ENCODE data around the gene TXNDC17.
A peak's percentile ranks its signal among the peaks of the same experiment; 100 is the strongest.
"Not testable (repeated sequence)": the region's sequence is repeated elsewhere in the genome, so short reads cannot be mapped to it uniquely, and the experiment has no call there.

The TXNDC17 gene

GRCh38 chr17:6638046-6638908, 2.6 kb upstream of the TXNDC17 start:
- DNase-seq: no peak

GRCh38 chr17:6639014-6639585, 1.8 kb upstream of the TXNDC17 start:
- no peak for DNase-seq

GRCh38 chr17:6639586-6640535, 999 bp upstream of the TXNDC17 start:
- peak; percentile 56 for DNase-seq

GRCh38 chr17:6641247-6641863, 495 bp downstream of the TXNDC17 start:
- DNase-seq: peak; percentile 59

- no peak for DNase-seq
These were observed 1.7 kb downstream of the TXNDC17 start for GRCh38 chr17:6642592-6642991.

GRCh38 chr17:6643451-6644125, 2.7 kb downstream of the TXNDC17 start:
- no peak for DNase-seq

- no peak for DNase-seq
These were observed 7.3 kb downstream of the TXNDC17 start for GRCh38 chr17:6648181-6648580.

- DNase-seq: peak; percentile 92
These were observed 10.6 kb downstream of the TXNDC17 start, which contains the start of the genes C17orf100 and MED31 for GRCh38 chr17:6651354-6651918. TSS of gene C17orf100 (plus strand) at chr17:6651762. CDS start at chr17:6651914, 152 bp downstream. TSS of gene MED31 (minus strand) at chr17:6651605. CDS start at chr17:6651528, 77 bp downstream.

- peak; percentile 45 for DNase-seq
These were observed 11.1 kb downstream of the TXNDC17 start for GRCh38 chr17:6651919-6652452.

GRCh38 chr17:6654841-6655731, 14.2 kb downstream of the TXNDC17 start:
- peak; percentile 77 for DNase-seq

- DNase-seq: peak; percentile 8
These were observed 15.0 kb downstream of the TXNDC17 start for GRCh38 chr17:6655732-6656361.

- DNase-seq: peak; percentile 67
These were observed 16.2 kb downstream of the TXNDC17 start for GRCh38 chr17:6656797-6657632.

GRCh38 chr17:6657633-6658287, 16.9 kb downstream of the TXNDC17 start:
- DNase-seq: no peak

- DNase-seq: not testable (repeated sequence)
These were observed 17.6 kb downstream of the TXNDC17 start for GRCh38 chr17:6658411-6658810.

- DNase-seq: no peak
These were observed 19.2 kb downstream of the TXNDC17 start for GRCh38 chr17:6660101-6660500.

GRCh38 chr17:6660805-6661463, 20.1 kb downstream of the TXNDC17 start:
- DNase-seq: no peak

- no peak for DNase-seq
These were observed 20.6 kb downstream of the TXNDC17 start for GRCh38 chr17:6661464-6661848.

GRCh38 chr17:6663200-6663599, 22.3 kb downstream of the TXNDC17 start:
- DNase-seq: not testable (repeated sequence)

Measured in NCI-H146 (cell line).